Fibroblast of villous mesenchyme (primary cell): ENCODE results near the gene DTNB. TPM values are rescaled to one million over a fixed set of nuclear protein-coding genes. Genes with fewer than 3 reads are reported as not detected.

ENCODE experiments used
- DNase-seq: peaks from one replicate; pipeline ENCODE4 v3.0.0-alpha.2; 2010; ENCODE audit warnings: low read depth
- H3K4me3 ChIP-seq: 2 replicates; pipeline ENCODE4 v1.5.1; 2011; ENCODE audit warnings: low read depth, mild to moderate bottlenecking, low read length
- total RNA-seq: library from RNA; depleted of rRNA; stranded (reverse); fragments of >200 nt; gene quantifications from 2 replicates; pipeline ENCODE4 v1.2.3, GENCODE V29; 2012
- TF ChIP-seq, protein P1 (sequence below): IDR thresholded peaks from 2 replicates; pipeline ENCODE4 v1.5.1; 2012; ENCODE audit warnings: low read depth, mild to moderate bottlenecking, low read length; ENCODE audit not compliant: insufficient read depth

Gene DTNB
- total RNA-seq, 1 donor = 5.2 TPM

DNA sequence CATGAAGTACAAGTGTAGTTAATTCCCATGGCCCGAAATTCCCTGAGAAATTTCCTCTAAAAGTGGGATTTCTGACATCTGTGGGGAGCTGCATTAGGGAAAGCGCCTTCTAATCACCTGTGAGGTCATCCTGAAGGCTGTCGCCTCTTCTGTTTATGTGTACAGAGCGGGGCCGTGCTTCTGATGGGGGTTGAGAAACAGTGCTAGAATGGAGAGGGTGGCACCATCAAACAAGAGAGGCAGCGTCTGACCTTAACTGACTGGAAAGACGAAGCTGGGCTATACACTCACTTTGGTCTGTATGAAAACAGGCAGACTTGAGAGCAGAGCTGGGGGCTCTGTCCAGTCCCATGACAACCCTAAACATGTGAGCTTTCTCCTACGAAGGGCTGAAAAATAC, 287.5 kb downstream of the DTNB start:
- H3K4me3 ChIP-seq = no peak overlapping the region
- TF ChIP-seq, protein P1, sequence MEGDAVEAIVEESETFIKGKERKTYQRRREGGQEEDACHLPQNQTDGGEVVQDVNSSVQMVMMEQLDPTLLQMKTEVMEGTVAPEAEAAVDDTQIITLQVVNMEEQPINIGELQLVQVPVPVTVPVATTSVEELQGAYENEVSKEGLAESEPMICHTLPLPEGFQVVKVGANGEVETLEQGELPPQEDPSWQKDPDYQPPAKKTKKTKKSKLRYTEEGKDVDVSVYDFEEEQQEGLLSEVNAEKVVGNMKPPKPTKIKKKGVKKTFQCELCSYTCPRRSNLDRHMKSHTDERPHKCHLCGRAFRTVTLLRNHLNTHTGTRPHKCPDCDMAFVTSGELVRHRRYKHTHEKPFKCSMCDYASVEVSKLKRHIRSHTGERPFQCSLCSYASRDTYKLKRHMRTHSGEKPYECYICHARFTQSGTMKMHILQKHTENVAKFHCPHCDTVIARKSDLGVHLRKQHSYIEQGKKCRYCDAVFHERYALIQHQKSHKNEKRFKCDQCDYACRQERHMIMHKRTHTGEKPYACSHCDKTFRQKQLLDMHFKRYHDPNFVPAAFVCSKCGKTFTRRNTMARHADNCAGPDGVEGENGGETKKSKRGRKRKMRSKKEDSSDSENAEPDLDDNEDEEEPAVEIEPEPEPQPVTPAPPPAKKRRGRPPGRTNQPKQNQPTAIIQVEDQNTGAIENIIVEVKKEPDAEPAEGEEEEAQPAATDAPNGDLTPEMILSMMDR = no peak
- no peak for DNase-seq

DNA sequence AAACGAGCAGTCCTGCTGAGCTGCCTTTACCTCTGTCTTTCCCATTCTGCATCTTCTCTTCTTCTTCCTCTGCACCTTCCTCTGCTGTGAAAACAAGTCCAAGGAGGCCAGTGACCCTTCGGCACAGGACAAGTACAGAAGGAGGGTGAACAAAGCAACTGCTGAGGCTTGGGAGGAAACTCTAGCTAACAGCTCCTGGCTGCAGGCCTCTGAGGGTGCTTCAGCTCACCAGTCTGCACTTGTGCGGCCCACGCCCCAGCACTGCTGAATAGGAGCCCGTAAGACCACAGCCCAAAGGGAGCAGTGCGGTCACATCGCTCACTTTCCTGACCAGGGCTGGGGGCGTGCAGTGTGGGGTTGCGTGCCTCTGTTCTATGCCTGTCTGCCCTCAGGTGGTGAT, 289.6 kb downstream of the DTNB start:
- TF ChIP-seq, protein P1 = no peak

DNA sequence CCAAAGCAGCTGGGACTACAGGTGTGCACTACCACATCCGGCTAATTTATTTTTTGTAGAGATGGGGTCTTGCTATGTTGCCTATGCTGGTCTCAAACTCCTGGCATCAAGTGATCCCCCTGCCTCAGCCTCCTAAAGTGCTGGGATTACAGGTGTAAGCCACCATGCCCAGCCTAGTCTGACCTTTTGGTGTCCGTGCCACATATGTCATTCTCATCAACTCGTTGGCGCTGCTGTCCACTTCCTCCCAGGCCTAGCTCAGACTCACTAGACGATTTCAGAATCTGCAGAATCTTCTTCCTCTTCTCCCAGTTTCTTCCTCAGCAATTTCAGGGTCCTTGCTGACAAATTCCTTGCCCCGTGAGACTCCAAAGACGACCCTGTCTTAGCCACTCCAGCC, 291.9 kb downstream of the DTNB start:
- no peak overlapping the region for H3K4me3 ChIP-seq
- TF ChIP-seq, protein P1 = no peak
- DNase-seq = no peak

More for the DNA sequence above, 289.6 kb downstream of the DTNB start:
- no peak overlapping the region for H3K4me3 ChIP-seq
- DNase-seq = no peak

GRCh38 chr2:25380586-25381375, 292.6 kb downstream of the DTNB start:
- H3K4me3 ChIP-seq = no peak overlapping the region
- DNase-seq = peak; percentile 27
- TF ChIP-seq, protein P1 = no peak

- TF ChIP-seq, protein P1 = no peak
- no peak for DNase-seq
These were observed 293.4 kb downstream of the DTNB start for GRCh38 chr2:25380023-25380422.

GRCh38 chr2:25379535-25379934, 293.8 kb downstream of the DTNB start:
- no peak overlapping the region for H3K4me3 ChIP-seq
- no peak for DNase-seq
- TF ChIP-seq, protein P1 = no peak

More at GRCh38 chr2:25380023-25380422, 293.4 kb downstream of the DTNB start:
- H3K4me3 ChIP-seq = no peak overlapping the region
